Epithelial cell of esophagus (primary cell): ENCODE measurements around the gene KRTAP5-5.

Source experiments
- DNase-seq: peaks from one replicate; pipeline ENCODE4 v3.0.0; 2010; ENCODE audit warnings: low read depth
- H3K4me3 ChIP-seq: 2 replicates; pipeline ENCODE4 v1.5.1; 2011; ENCODE audit warnings: mild to moderate bottlenecking, low read length, control low read depth
- CTCF ChIP-seq: IDR thresholded peaks from 2 replicates; pipeline ENCODE4 v1.5.1; 2011; ENCODE audit warnings: low read depth, mild to moderate bottlenecking, low read length, control low read depth, inconsistent platforms; ENCODE audit not compliant: insufficient read depth; ENCODE audit errors: missing control alignments

The KRTAP5-5 gene

GRCh38 chr11:1632053-1632714 lies 2.6 kb downstream of the KRTAP5-5 start:
- H3K4me3 ChIP-seq: no peak overlapping the region
- no peak for TF ChIP-seq CTCF
- DNase-seq: no peak

GRCh38 chr11:1633864-1634263 lies 4.3 kb downstream of the KRTAP5-5 start:
- no peak for DNase-seq
- H3K4me3 ChIP-seq: no peak overlapping the region
- no peak for TF ChIP-seq CTCF

GRCh38 chr11:1636291-1636950 lies 6.8 kb downstream of the KRTAP5-5 start:
- no peak for DNase-seq
- TF ChIP-seq CTCF: no peak
- no peak overlapping the region for H3K4me3 ChIP-seq

GRCh38 chr11:1637628-1638027 lies 8.1 kb downstream of the KRTAP5-5 start:
- H3K4me3 ChIP-seq: no peak overlapping the region
- DNase-seq: no peak
- no peak for TF ChIP-seq CTCF

- TF ChIP-seq CTCF: no peak
- no peak for DNase-seq
- no peak overlapping the region for H3K4me3 ChIP-seq
Observed at GRCh38 chr11:1638344-1638743, 8.8 kb downstream of the KRTAP5-5 start.

- TF ChIP-seq CTCF: no peak
- no peak overlapping the region for H3K4me3 ChIP-seq
- no peak for DNase-seq
Observed at GRCh38 chr11:1639102-1639620, 9.6 kb downstream of the KRTAP5-5 start.
